Stimulated activated CD4-positive, alpha-beta T cell treated with anti-CD3 and anti-CD28 coated beads, Interleukin-2, amount 100 ng/mL, for 48 hours (primary cell): ENCODE measurements around the gene SLAMF8.

ENCODE experiments used
- DNase-seq, 2 donors: peaks; one replicate each; pipeline ENCODE4 v3.0.0-alpha.2; 2020

The SLAMF8 gene

GRCh38 chr1:159826441-159827101, at the start of gene SLAMF8:
Gene SLAMF8 (plus strand): TSS chr1:159826873. CDS start chr1:159826899, 26 bp downstream.
- peak; percentile 22 to 23 for DNase-seq

GRCh38 chr1:159778266-159778665, 48.4 kb upstream of the SLAMF8 start:
- DNase-seq = no peak

- DNase-seq = no peak
Observed at GRCh38 chr1:159779403-159779851, 47.2 kb upstream of the SLAMF8 start.

GRCh38 chr1:159780583-159781582, 45.8 kb upstream of the SLAMF8 start, which contains the start of gene DUSP23:
Gene DUSP23 (plus strand): TSS chr1:159780962. CDS start chr1:159781101, 139 bp downstream.
- DNase-seq = peak; percentile 91

- no peak for DNase-seq
Observed at GRCh38 chr1:159781992-159782391, 44.7 kb upstream of the SLAMF8 start.

- DNase-seq = no peak
Observed at GRCh38 chr1:159783724-159784123, 42.9 kb upstream of the SLAMF8 start.

- no peak for DNase-seq
Observed at GRCh38 chr1:159786465-159786864, 40.2 kb upstream of the SLAMF8 start.

GRCh38 chr1:159786966-159787365, 39.7 kb upstream of the SLAMF8 start:
- DNase-seq = no peak

- no peak for DNase-seq
Observed at GRCh38 chr1:159790237-159790917, 36.3 kb upstream of the SLAMF8 start.

- no peak for DNase-seq
Observed at GRCh38 chr1:159791031-159791430, 35.6 kb upstream of the SLAMF8 start.

GRCh38 chr1:159791461-159791860, 35.2 kb upstream of the SLAMF8 start:
- DNase-seq = no peak

- DNase-seq = no peak
Observed at GRCh38 chr1:159795534-159795933, 31.1 kb upstream of the SLAMF8 start.

GRCh38 chr1:159798893-159799292, 27.8 kb upstream of the SLAMF8 start:
- DNase-seq = peak in 1 of 2 donors; percentile 27

- no peak for DNase-seq
Observed at GRCh38 chr1:159799446-159799985, 27.2 kb upstream of the SLAMF8 start.

- DNase-seq = no peak
Observed at GRCh38 chr1:159800177-159800930, 26.3 kb upstream of the SLAMF8 start.

GRCh38 chr1:159802111-159802510, 24.6 kb upstream of the SLAMF8 start, which contains the start of gene FCRL6:
Gene FCRL6 (plus strand): TSS chr1:159802360. CDS start chr1:159802425, 65 bp downstream.
- no peak for DNase-seq

- DNase-seq = no peak
Observed at GRCh38 chr1:159803956-159804689, 22.6 kb upstream of the SLAMF8 start.

- DNase-seq = no peak
Observed at GRCh38 chr1:159804924-159805323, 21.7 kb upstream of the SLAMF8 start.

GRCh38 chr1:159815926-159816325, 10.7 kb upstream of the SLAMF8 start:
- DNase-seq = no peak

- no peak for DNase-seq
Observed at GRCh38 chr1:159817276-159818041, 9.2 kb upstream of the SLAMF8 start.
